SK-N-SH (cell line): Measurements from ENCODE around the gene LRRC26. TPM values are rescaled to one million over a fixed set of nuclear protein-coding genes. Genes with fewer than 3 reads are reported as not detected.

Experiments
- CTCF ChIA-PET: fragments of 300-600, 350-600 bp; formaldehyde crosslinking; extraction: SDS; loops from one replicate; lab custom pipeline; 2021; lab: Yijun Ruan, JAX
- POLR2A ChIA-PET: fragments of 350-600 bp; sonication (Branson Sonifier 250); formaldehyde crosslinking; extraction: SDS; loops from one replicate; lab custom pipeline; 2020; ENCODE audit warnings: antibody characterized with exemption, inconsistent platforms; lab: Yijun Ruan, JAX
- DNase-seq: peaks from one replicate; pipeline ENCODE4 v3.0.0; 2012
- H2AFZ ChIP-seq: fragments of 200-600 bp; sonication (generic); 2 replicates; pipeline ENCODE4 v1.8.1; 2016; ENCODE audit warnings: antibody characterized with exemption, mild to moderate bottlenecking, low read depth
- H3F3A ChIP-seq: fragments of 200-600 bp; sonication (generic); replicated peaks from 2 replicates; pipeline ENCODE3; 2016; ENCODE audit warnings: antibody characterized with exemption, mild to moderate bottlenecking; ENCODE audit not compliant: insufficient read depth
- H3K27ac ChIP-seq, 2 experiments: fragments of 200-500 bp in 1 of 2; fragments of 200-600 bp in 1 of 2; sonication (Bioruptor generic) in 1 of 2; sonication (generic), shearing (Covaris generic) in 1 of 2; 2 replicates each; pipeline versions ENCODE4 v1.5.1 to v1.6.1; 2014 to 2016; ENCODE audit warnings: low read depth in 2 of 2, inconsistent platforms in 1 of 2, low read length in 1 of 2, mild to moderate bottlenecking in 1 of 2, mixed read lengths in 1 of 2
- H3K27me3 ChIP-seq: fragments of 200-600 bp; sonication (generic), shearing (Covaris generic); 2 replicates; pipeline ENCODE4 v1.6.1; 2016; ENCODE audit warnings: mixed run types; ENCODE audit not compliant: insufficient read depth
- H3K36me3 ChIP-seq, 2 experiments: fragments of 200-500 bp in 1 of 2; fragments of 200-600 bp in 1 of 2; sonication (Bioruptor generic) in 1 of 2; sonication (generic) in 1 of 2; replicated peaks in 1 of 2; 2 replicates each; pipeline versions ENCODE3 to v1.5.1; 2014 to 2016; ENCODE audit warnings: low read length in 1 of 2, mild to moderate bottlenecking in 1 of 2; ENCODE audit not compliant: insufficient read depth in 2 of 2, control insufficient read depth in 1 of 2
- H3K4me1 ChIP-seq, 2 experiments: fragments of 200-500 bp in 1 of 2; fragments of 200-600 bp in 1 of 2; sonication (Bioruptor generic) in 1 of 2; sonication (generic), shearing (Covaris generic) in 1 of 2; 2 replicates each; pipeline versions ENCODE4 v1.5.1 to v1.6.1; 2014 to 2016; ENCODE audit warnings: low read depth in 1 of 2, low read length in 1 of 2, mixed run types in 1 of 2; ENCODE audit not compliant: insufficient read depth in 2 of 2, control insufficient read depth in 1 of 2
- H3K4me2 ChIP-seq: fragments of 200-600 bp; sonication (generic), shearing (Covaris generic); 2 replicates; pipeline ENCODE4 v1.6.1; 2017; ENCODE audit warnings: mixed run types
- H3K4me3 ChIP-seq, 2 experiments: fragments of 200-500 bp in 1 of 2; fragments of 200-600 bp in 1 of 2; sonication (Bioruptor generic) in 1 of 2; sonication (generic), shearing (Covaris generic) in 1 of 2; 2 replicates each; pipeline versions ENCODE4 v1.5.1 to v1.8.1; 2014 to 2016; ENCODE audit warnings: low read depth in 2 of 2, inconsistent platforms in 1 of 2, low read length in 1 of 2, mild to moderate bottlenecking in 1 of 2, mixed read lengths in 1 of 2, moderate library complexity in 1 of 2
- H3K79me2 ChIP-seq: fragments of 200-600 bp; sonication (generic); 2 replicates; pipeline ENCODE4 v1.8.1; 2017; ENCODE audit warnings: mild to moderate bottlenecking; ENCODE audit not compliant: insufficient read depth
- H3K9ac ChIP-seq: fragments of 200-600 bp; sonication (generic); 2 replicates; pipeline ENCODE4 v1.6.1; 2017; ENCODE audit warnings: mixed run types
- H3K9me2 ChIP-seq: fragments of 200-600 bp; sonication (generic); 2 replicates; pipeline ENCODE4 v1.6.1; 2017; ENCODE audit warnings: mixed run types
- H3K9me3 ChIP-seq: fragments of 200-600 bp; sonication (generic); 2 replicates; pipeline ENCODE4 v1.6.1; 2017; ENCODE audit warnings: mixed run types, mild to moderate bottlenecking, moderate library complexity
- H4K20me1 ChIP-seq: fragments of 200-600 bp; sonication (generic); 2 replicates; pipeline ENCODE4 v1.6.1; 2017; ENCODE audit warnings: mild to moderate bottlenecking, mixed run types; ENCODE audit not compliant: insufficient read depth
- CHD2 ChIP-seq: fragments of 150-350 bp; IDR thresholded peaks from 2 replicates; pipeline ENCODE4 v1.6.1; 2018; ENCODE audit warnings: low read length; ENCODE audit not compliant: partially characterized antibody
- EZH2phosphoT487 ChIP-seq: fragments of 200-600 bp; sonication (generic); IDR thresholded peaks from 2 replicates; pipeline ENCODE4 v1.6.1; 2017; ENCODE audit warnings: low read depth, mixed run types, mild to moderate bottlenecking, antibody characterized with exemption, moderate library complexity, borderline replicate concordance
- FOXJ3 ChIP-seq: sonication (generic); formaldehyde crosslinking; IDR thresholded peaks from 2 replicates; pipeline ENCODE4 v1.5.1; 2020; ENCODE audit warnings: mild to moderate bottlenecking, missing genetic modification reagents
- GABPA ChIP-seq: IDR thresholded peaks from 2 replicates; pipeline ENCODE4 v1.4.0; 2012; ENCODE audit warnings: low read depth, mild to moderate bottlenecking
- GATA2 ChIP-seq: sonication (generic); formaldehyde crosslinking; IDR thresholded peaks from 2 replicates; pipeline ENCODE4 v1.5.0; 2020; ENCODE audit warnings: mild to moderate bottlenecking, missing genetic modification reagents
- MXI1 ChIP-seq: IDR thresholded peaks from 2 replicates; pipeline ENCODE4 v1.6.1; 2012; ENCODE audit warnings: mild to moderate bottlenecking, low read depth, low read length, improper control_type of control experiment
- RAD21 ChIP-seq: IDR thresholded peaks from 2 replicates; pipeline ENCODE4 v1.6.1; 2012; ENCODE audit warnings: mild to moderate bottlenecking, low read length
- RFX5 ChIP-seq: IDR thresholded peaks from 2 replicates; pipeline ENCODE4 v1.6.1; 2012; ENCODE audit warnings: mild to moderate bottlenecking, improper control_type of control experiment, low read length
- RXRA ChIP-seq: IDR thresholded peaks from 2 replicates; pipeline ENCODE4 v1.4.0; 2012; ENCODE audit warnings: low read depth, mild to moderate bottlenecking, borderline replicate concordance
- SIN3A ChIP-seq: IDR thresholded peaks from 2 replicates; pipeline ENCODE4 v1.6.1; 2012; ENCODE audit warnings: low read depth, mild to moderate bottlenecking, low read length, moderate library complexity, borderline replicate concordance
- SMC3 ChIP-seq: IDR thresholded peaks from 2 replicates; pipeline ENCODE4 v1.6.1; 2012; ENCODE audit warnings: low read depth, low read length, improper control_type of control experiment
- YY1 ChIP-seq: IDR thresholded peaks from 2 replicates; pipeline ENCODE4 v1.4.0; 2012; ENCODE audit warnings: low read depth, mild to moderate bottlenecking
- WGBS: methylation state at CpG from one replicate; pipeline ENCODE4 v1.1.6; 2017; ENCODE audit warnings: low lambda C conversion rate; 5-methylcytosine and 5-hydroxymethylcytosine counted together
- polyA plus RNA-seq, 3 experiments: library from polyadenylated mRNA; depleted of rRNA; stranded (reverse); fragments of >200 nt; gene quantifications; 2 replicates each; pipeline ENCODE4 v1.2.3, GENCODE V29; 2012
- TF ChIP-seq, protein P1 (sequence below): IDR thresholded peaks from 2 replicates; pipeline ENCODE4 v1.6.1; 2012; ENCODE audit warnings: mild to moderate bottlenecking, low read depth, low read length, moderate library complexity
- TF ChIP-seq, protein P2 (sequence below): IDR thresholded peaks from 2 replicates; pipeline ENCODE4 v1.4.0; 2012; ENCODE audit warnings: low read depth

LRRC26 gene
- polyA plus RNA-seq, 1 of the 3 experiments (the other 2 are of a cell fraction): not detected

DNA sequence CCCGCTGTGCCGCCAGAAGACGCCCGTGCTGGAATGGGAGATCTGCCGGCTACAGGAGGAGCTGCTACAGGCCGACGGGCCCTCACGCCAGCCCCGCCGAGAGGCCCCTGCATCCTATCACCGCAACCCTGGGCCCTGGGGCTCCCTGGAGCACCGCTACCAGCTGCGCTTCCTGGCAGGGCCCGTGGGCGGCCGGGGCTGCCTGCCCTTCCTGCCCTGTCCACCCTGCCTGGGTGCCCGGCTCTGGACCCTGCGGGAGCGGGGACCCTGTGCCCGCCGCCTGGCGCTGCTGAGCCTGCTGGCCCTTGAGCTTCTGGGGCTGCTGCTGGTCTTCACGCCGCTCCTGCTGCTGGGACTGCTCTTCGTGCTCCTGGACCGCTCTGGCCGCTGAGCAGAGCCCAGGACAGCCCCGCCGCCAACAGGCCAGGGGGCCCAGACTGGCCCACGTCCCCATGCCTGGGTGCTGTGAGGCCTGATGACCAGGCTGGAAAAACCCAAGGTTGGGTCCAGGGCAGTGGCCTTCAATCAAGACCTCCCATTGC is 48.4 kb upstream of the LRRC26 start:
- no peak for DNase-seq
- Histone ChIP-seq H3K9me2 (no peaks in the 10 kb centered on the region), H3K79me2 (no peaks in the 10 kb centered on the region), H3K36me3 (peaks cover 0 to 14% of the 10 kb centered on the region in 2 experiments), H3K9ac (no peak overlapping the region), H3K9me3 (no peaks in the 10 kb centered on the region), H3K27ac (no peak overlapping the region), H3K4me1 (peaks cover 5 to 6% of the 10 kb centered on the region in 2 experiments; a peak in 1 of 4 replicates), H3K4me2 (no peak overlapping the region), H4K20me1 (no peaks in the 10 kb centered on the region), H3F3A (no peaks in the 10 kb centered on the region), H2AFZ (no peak overlapping the region), H3K27me3 (no peaks in the 10 kb centered on the region), H3K4me3 (no peak overlapping the region)
- no peak for TF ChIP-seq MXI1
- TF ChIP-seq GATA2 (CRISPR knock-in tag): no peak
- no peak for TF ChIP-seq RXRA
- no peak for TF ChIP-seq RFX5
- TF ChIP-seq, protein P1, sequence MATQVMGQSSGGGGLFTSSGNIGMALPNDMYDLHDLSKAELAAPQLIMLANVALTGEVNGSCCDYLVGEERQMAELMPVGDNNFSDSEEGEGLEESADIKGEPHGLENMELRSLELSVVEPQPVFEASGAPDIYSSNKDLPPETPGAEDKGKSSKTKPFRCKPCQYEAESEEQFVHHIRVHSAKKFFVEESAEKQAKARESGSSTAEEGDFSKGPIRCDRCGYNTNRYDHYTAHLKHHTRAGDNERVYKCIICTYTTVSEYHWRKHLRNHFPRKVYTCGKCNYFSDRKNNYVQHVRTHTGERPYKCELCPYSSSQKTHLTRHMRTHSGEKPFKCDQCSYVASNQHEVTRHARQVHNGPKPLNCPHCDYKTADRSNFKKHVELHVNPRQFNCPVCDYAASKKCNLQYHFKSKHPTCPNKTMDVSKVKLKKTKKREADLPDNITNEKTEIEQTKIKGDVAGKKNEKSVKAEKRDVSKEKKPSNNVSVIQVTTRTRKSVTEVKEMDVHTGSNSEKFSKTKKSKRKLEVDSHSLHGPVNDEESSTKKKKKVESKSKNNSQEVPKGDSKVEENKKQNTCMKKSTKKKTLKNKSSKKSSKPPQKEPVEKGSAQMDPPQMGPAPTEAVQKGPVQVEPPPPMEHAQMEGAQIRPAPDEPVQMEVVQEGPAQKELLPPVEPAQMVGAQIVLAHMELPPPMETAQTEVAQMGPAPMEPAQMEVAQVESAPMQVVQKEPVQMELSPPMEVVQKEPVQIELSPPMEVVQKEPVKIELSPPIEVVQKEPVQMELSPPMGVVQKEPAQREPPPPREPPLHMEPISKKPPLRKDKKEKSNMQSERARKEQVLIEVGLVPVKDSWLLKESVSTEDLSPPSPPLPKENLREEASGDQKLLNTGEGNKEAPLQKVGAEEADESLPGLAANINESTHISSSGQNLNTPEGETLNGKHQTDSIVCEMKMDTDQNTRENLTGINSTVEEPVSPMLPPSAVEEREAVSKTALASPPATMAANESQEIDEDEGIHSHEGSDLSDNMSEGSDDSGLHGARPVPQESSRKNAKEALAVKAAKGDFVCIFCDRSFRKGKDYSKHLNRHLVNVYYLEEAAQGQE: no peak
- no peak for TF ChIP-seq FOXJ3 (CRISPR knock-in tag)
- no peak for TF ChIP-seq EZH2phosphoT487
- TF ChIP-seq SIN3A: no peak
- TF ChIP-seq, protein P2, sequence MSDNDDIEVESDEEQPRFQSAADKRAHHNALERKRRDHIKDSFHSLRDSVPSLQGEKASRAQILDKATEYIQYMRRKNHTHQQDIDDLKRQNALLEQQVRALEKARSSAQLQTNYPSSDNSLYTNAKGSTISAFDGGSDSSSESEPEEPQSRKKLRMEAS: no peak
- no peak for TF ChIP-seq SMC3
- TF ChIP-seq GABPA: no peak
- TF ChIP-seq YY1: no peak
- TF ChIP-seq CHD2: no peak
- TF ChIP-seq RAD21: no peak
- CTCF ChIA-PET: interaction anchor here (0.9 to 1.1 kb wide), 4 partner anchors 9 to 491 kb away, joined by 3 to 6 read pairs (median 4); partner anchors contain the start of gene RNF224
- 98% methylated on average over 8 of the region's 30 CpGs for WGBS
- POLR2A ChIA-PET: interaction anchor here (0.8 to 1.9 kb wide), 2 partner anchors 8 to 10 kb away, joined by 3 to 4 read pairs; no protein-coding TSS in a partner anchor
